Activated CD8-positive, alpha-beta memory T cell treated with anti-CD3 and anti-CD28 coated beads, Interleukin-2, amount 50 U/mL, for 48 hours (primary cell): ENCODE results near the gene CPEB4.

ENCODE experiments used
- DNase-seq: peaks from one replicate; pipeline ENCODE4 v3.0.0-alpha.2; 2020

CPEB4 gene

GRCh38 chr5:173950829-173951228 lies 62.7 kb downstream of the CPEB4 start:
- DNase-seq, result no peak

- DNase-seq, result no peak
Measured at GRCh38 chr5:173953528-173954090, 65.5 kb downstream of the CPEB4 start.

DNA sequence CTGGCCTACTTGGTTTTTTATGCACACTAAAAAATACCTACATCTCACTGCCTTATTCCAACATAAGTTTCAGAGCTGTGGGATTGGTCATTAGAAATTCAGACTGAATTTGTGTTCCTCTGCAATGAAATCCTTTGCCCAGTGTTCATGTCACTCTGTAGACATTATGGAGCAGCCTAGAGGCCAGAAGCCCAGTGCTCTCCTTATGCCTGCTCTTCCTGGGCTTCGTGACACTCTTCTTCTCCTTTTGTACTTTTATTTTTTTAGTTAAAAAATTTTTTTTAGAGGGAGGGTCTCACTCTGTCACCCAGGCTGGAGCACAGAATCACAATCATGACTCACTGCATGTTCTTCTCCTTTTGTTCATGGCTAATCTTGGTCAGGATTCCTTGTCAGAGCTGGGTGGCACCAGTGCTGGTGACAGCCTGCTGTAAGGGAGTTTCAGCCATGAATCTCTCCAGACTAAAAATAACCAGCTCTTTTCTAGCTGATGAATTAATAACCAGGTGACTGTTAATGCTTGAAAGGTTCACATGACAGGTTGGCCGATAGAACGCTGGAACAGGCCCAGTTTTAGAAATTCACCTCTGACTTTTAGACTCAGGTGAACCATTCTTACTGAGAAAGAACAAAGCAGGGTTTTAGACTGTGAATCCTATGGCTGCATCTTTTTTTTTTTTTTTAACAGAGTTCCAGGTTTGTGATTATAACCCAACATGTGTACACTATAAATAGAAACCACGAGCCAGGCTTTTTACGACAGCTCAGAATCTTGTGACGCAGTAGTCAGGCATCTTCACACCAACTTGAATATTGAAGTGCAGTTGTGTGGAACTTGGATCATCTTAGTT lies 66.7 kb downstream of the CPEB4 start:
- DNase-seq, result no peak

GRCh38 chr5:173960986-173961385 lies 72.8 kb downstream of the CPEB4 start:
- no peak for DNase-seq

DNA sequence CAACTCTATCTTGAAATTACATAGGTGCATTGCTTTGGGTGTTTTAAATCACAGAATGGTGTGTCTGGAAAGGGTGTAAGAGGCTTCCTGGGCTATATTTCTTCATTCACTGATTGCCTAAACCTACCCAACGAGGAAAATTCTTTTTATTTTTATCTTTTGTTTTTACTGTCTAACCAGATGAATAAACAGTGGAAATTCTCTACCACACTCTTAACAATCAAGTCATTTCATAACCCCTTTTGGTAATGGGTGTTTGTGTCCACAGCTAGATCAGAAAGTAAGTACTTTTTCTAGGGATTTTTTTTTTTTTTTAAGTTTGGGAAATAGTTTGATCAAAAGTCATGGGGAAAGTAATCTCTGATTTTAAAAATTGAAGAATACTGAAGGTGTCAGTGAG lies 73.3 kb downstream of the CPEB4 start:
- DNase-seq, result no peak

DNA sequence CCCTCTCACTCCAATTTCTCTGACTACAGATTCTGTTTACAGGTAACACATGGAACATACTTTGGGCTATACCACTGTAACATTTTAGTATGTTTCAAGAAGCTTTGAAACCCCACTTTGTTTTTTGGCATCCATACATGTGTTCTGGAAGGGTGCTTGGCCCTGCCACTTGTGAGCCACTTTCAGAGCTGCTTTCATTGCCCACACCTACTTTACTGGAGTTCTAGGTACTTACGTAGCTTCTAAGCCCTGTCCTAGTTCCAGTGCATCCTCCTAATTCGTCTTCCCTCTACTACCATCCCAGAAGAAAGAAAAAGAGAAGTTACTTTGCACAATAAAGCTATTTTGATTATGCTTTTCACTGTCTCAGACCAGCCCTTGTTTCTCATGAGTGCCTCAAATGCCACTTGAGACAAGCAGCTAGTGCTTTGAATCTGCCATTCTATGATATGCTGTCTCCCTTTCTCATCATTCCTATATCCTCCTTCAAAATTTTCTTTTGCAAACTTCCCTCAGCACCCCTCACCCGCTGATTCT lies 74.4 kb downstream of the CPEB4 start:
- DNase-seq, result no peak

GRCh38 chr5:173963182-173963838 lies 75.2 kb downstream of the CPEB4 start:
- DNase-seq, result no peak

GRCh38 chr5:173963867-173964441 lies 75.8 kb downstream of the CPEB4 start:
- no peak for DNase-seq

GRCh38 chr5:173964506-173964905 lies 76.4 kb downstream of the CPEB4 start:
- no peak for DNase-seq

GRCh38 chr5:173967241-173967640 lies 79.1 kb downstream of the CPEB4 start:
- DNase-seq, result no peak

GRCh38 chr5:173968154-173968797 lies 80.1 kb downstream of the CPEB4 start:
- DNase-seq, result no peak

DNA sequence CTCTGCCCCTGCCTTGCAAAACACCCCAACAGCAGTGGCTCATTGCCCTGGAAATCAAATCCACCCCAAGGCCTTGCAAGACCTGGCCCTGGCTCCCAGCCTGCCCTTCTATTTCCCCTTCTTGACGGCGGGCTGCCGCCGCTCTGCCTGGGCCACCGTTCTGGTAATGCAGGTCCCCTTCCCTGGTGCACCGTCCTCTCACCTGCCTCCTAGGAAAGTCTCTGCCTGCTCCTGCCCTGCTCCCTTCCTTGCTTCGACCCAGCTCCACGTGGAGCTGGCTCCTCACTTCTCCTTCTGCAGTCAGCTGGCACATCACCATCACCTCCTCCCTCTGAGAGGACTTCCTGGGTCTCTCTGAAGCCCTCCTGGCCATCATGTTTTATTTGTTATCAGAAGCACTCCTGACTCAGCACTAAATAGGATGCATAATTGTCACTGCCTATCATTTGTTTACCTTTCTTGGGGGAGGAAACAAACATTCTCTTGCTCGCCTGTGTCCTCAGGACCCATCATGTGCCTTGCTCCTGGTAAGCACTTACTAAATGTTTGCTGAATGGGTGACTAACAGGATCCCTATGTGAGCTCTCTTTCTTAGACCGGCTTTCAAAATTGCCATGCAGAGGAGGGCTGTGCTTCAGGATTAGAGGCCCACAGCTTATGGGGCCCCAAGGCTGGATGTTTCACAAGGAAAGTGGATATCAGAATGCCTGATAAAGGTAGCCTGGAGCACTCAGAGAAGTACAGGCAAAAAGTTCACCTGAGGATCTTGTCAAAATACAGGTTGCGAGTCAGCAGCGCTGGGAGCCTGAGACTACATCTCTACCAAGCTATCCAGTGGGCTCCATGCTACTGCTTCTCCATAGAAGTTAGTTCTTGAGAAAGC lies 81.3 kb downstream of the CPEB4 start:
- no peak for DNase-seq

DNA sequence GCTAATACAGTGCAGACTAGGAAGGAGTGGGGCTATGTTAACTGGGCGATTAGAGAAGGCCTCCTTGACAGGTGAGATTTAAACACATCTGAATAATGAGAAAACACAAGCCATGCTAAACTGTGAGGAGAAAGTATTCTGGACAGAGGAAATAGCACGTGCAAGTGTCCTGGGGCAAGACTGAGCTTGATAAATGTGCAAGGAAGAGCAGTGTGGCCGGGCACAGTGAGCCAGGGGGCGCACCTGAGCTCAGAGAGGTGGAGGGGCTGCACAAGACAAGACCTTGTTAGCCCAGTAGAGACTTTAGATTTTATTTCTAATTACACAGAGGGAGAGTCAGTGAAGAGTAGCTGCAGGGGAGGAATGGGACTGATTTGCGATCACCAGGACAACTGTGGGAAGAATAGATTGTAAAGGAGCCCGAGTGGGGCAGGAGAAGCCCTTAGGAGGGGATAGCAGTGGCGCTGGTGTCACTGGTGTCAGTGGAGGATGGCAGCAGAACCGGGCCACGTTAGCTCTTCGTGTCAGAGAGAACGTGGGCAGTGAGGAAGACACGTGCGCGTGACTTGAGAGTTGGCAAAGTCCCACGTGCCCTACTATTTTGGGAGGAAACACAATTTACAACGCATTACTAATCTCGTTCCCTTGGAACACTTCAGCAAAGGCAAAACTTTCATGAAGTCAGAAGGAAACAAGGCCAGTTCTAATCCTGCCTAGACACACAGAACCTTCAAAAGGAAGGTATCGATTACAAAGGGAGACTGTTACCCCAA lies 82.9 kb downstream of the CPEB4 start:
- DNase-seq, result no peak

DNA sequence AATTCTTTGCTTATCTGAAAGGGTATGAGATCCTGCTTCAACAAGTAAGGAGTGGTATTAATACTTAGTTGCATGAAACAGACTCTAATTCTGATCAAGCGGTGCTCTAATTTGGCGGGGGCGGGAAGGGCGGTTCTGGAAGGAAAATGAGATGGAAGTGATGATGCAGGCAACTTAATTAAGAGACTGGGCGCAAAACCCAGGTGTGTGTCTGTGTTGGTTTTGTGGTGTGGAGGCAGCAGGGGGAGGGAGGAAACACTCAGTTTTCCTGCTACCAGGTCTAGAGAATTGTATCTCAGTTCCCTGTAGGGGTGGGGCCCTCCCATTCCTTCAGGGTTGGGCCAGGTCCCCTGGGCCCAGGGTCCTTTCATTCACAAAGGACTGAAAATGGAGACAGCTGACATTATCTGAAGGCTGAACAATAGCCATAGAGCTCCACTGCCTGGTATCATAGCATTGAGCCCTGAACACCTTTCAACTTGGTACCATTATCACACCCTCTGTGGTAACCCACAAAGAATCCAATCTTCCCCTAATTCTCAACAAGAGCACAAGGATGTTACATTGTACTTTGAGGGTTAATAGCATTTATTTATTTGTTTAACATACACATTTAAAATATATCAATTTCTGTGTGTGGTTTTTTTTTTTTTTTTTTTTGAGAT lies 83.7 kb downstream of the CPEB4 start:
- no peak for DNase-seq

DNA sequence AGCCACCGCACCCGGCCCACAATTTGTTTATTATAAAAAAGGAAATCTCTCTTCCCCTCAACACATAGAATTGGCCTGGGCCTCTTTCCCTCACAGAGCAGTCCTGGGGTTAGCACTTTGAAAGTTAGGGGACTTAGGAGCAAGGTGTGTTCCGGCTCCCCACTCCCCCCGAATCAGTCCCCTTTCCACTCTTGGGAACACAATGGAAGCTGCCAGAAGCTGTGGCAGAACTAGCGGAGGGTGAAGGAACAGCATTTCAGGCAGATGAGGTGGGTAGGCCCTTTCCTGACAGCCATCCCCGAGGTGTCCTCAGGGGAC lies 84.4 kb downstream of the CPEB4 start:
- DNase-seq, result peak; percentile 53

DNA sequence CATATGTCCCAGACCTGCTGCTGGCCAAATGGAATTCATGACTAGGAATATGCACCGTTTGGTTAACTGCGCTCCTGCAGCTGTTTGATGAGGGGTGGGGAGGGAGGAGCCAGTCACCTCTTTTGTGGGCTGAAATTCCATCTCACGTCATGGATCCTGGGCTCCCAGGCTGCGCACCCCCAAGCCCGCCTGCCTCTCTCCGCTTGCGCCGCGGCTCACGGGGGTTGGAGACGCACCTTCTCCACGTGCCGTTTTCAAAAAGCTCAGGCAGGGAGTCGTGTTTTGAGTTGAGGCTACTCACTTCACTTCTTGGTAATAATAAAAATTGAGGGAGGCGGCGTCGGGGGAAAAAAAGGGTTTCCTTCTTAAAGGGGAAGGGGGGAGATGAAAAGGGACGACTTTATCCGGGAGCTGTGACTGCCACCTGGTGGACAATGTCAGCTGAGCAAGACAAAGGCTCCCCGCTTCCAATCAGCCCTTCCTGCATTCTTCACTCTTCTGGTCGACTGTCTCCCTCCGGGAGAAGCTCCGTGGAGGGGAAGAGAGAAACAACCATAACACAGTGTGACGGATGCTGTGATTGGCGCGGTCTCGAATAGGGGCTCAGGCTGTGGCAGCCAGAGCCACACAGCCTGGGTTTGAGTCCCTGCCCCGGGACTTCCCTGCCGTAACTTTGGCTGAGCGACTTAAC lies 84.9 kb downstream of the CPEB4 start:
- DNase-seq, result peak; percentile 85

- no peak for DNase-seq
Measured at GRCh38 chr5:173973616-173973969, 85.4 kb downstream of the CPEB4 start.

DNA sequence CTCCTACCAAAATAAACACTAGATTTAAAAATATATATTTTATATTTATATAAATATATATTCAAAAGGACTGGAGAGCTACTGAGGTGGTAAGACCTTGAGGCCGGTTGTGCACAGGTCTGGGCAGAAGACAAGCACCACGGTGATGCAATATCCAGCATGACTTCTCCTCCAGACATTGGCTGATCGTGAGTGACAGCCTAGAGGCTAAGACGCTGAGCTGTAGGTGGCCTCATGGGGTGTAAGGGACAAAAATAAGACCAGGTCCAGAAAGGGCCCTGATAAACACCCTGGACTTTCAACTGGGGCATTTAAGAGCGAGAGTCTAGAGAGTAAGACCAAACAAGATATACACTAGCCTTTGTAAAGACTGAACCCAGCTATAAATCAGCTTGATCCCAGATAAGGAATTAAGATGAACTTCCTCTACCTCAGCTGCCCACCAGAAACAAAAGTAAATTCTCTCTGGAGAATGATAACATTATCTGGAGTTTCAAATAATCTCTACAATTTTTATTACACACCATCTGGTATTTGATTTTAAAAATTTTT lies 86.6 kb downstream of the CPEB4 start:
- no peak for DNase-seq

- no peak for DNase-seq
Measured at GRCh38 chr5:173981185-173981761, 93.1 kb downstream of the CPEB4 start.
